ENCODE data around the gene PODXL.

DNA sequence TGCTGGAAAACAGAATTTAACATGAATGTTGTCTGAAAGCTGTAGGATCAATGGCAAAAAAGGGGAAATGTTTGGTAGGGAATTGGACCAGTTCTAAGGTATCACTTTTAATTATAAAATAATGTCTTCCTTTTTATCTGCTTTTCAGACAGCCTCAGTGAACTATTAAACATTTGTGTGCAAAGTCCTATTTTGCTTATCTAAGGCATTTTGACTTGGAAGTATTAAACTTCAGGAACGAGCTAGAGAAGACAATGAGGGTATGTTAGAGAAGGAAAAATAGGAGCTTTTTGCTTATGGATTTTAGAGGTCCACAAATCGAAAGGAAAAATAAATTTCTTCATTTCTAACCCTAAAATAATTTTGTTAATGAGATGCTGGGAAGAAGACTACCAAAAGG is 63.3 kb downstream of the PODXL start:
- TF ChIP-seq, protein P1, sequence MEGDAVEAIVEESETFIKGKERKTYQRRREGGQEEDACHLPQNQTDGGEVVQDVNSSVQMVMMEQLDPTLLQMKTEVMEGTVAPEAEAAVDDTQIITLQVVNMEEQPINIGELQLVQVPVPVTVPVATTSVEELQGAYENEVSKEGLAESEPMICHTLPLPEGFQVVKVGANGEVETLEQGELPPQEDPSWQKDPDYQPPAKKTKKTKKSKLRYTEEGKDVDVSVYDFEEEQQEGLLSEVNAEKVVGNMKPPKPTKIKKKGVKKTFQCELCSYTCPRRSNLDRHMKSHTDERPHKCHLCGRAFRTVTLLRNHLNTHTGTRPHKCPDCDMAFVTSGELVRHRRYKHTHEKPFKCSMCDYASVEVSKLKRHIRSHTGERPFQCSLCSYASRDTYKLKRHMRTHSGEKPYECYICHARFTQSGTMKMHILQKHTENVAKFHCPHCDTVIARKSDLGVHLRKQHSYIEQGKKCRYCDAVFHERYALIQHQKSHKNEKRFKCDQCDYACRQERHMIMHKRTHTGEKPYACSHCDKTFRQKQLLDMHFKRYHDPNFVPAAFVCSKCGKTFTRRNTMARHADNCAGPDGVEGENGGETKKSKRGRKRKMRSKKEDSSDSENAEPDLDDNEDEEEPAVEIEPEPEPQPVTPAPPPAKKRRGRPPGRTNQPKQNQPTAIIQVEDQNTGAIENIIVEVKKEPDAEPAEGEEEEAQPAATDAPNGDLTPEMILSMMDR (IDR thresholded peaks at IDR 0.05; ENCODE audit: poor library complexity) = no peak
- TF ChIP-seq EZH2 (IDR thresholded peaks at IDR 0.05; ENCODE audit: borderline replicate concordance) (no peak), EZH2phosphoT487 (IDR thresholded peaks at IDR 0.05; ENCODE audit: low read depth, severe bottlenecking, unreplicated experiment) (no peak)
